Measurements from ENCODE around the gene HIBCH. TPM values are rescaled to one million over a fixed set of nuclear protein-coding genes. Genes with fewer than 3 reads are reported as not detected.
"Not testable (repeated sequence)": the region's sequence is repeated elsewhere in the genome, so short reads cannot be mapped to it uniquely, and the experiment has no call there.

HIBCH gene
- polyA plus RNA-seq, 2 of the 4 experiments (the other 2 are of a cell fraction), result 21.8 to 26.9 TPM

GRCh38 chr2:190280565-190281350, 38.9 kb downstream of the HIBCH start:
- CTCF ChIA-PET, result interaction anchor here (0.9 to 4.9 kb wide), 3 partner anchors 39 to 230 kb away, joined by 3 to 23 read pairs (median 3); partner anchors contain the start of gene HIBCH
- ATAC-seq, result no peak

GRCh38 chr2:190279256-190280134, 40.1 kb downstream of the HIBCH start:
- ChIA-PET CTCF (interaction anchor here (4.9 kb wide), 1 partner anchor 191 kb away, joined by 23 read pairs; no protein-coding TSS in a partner anchor), POLR2A (interaction anchor here (0.6 kb wide), 1 partner anchor 516 kb away, joined by 3 read pairs; no protein-coding TSS in a partner anchor)

More at GRCh38 chr2:190280565-190281350, 38.9 kb downstream of the HIBCH start:
- 94% methylated on average over 5 of the region's 5 CpGs for WGBS (ENCODE audit: missing lambda C conversion rate)
- Histone ChIP-seq H3K4me3 (no peak overlapping the region), H3K4me2 (no peak overlapping the region), H3K4me1 (0 out of 3 replicates have a peak, but pooled peaks cover 3% of the 10 kb centered on the region), H3K27ac (no peak overlapping the region), H3K9me3 (no peaks in the 10 kb centered on the region)
- no peak for FAIRE-seq
- POLR2A ChIA-PET, result no interaction called here
- TF ChIP-seq HOXB5 (CRISPR knock-in tag; IDR thresholded peaks at IDR 0.05) (no peak), HOXB13 (CRISPR knock-in tag; IDR thresholded peaks at IDR 0.05; ENCODE audit: low read depth) (no peak), E2F6 (IDR thresholded peaks at IDR 0.05; ENCODE audit: borderline replicate concordance, low read depth) (no peak), RAD21 (conservative IDR thresholded peaks at IDR 0.05 in 1 of 2, IDR thresholded peaks at IDR 0.05 in 1 of 2) (no peak), EP300 (IDR thresholded peaks at IDR 0.05) (no peak), EHMT2 (IDR thresholded peaks at IDR 0.05; ENCODE audit: low read depth) (no peak), CBX8 (IDR thresholded peaks at IDR 0.05) (no peak), ESRRA (IDR thresholded peaks at IDR 0.05; ENCODE audit: borderline replicate concordance, low read length) (no peak), HOXA7 (CRISPR knock-in tag; IDR thresholded peaks at IDR 0.05) (no peak), HEYL (CRISPR knock-in tag; IDR thresholded peaks at IDR 0.05) (no peak), SREBF2 (IDR thresholded peaks at IDR 0.05) (no peak), POLR2AphosphoS2 (conservative IDR thresholded peaks at IDR 0.05; ENCODE audit: low read length) (no peak), JUNB (IDR thresholded peaks at IDR 0.05) (no peak), FOSL2 (IDR thresholded peaks at IDR 0.05) (no peak), FOSL2 (CRISPR knock-in tag; IDR thresholded peaks at IDR 0.05) (no peak), HES2 (IDR thresholded peaks at IDR 0.05) (no peak), CHD4 (IDR thresholded peaks at IDR 0.05; ENCODE audit: borderline replicate concordance) (no peak), ZC3H11A (IDR thresholded peaks at IDR 0.05) (no peak), CTCF (IDR thresholded peaks at IDR 0.05) (no peak)
- DNase-seq (ENCODE audit: low read depth in 1 of 2, low spot score in 1 of 2), result no peak

More at GRCh38 chr2:190279256-190280134, 40.1 kb downstream of the HIBCH start:
- not testable (repeated sequence) for ATAC-seq; H3K9me3 ChIP-seq; H3K4me1 ChIP-seq; FAIRE-seq; H3K4me3 ChIP-seq; H3K27ac ChIP-seq; DNase-seq (ENCODE audit: low read depth in 1 of 2, low spot score in 1 of 2); H3K4me2 ChIP-seq
- 84% methylated on average over 12 of the region's 12 CpGs for WGBS (ENCODE audit: missing lambda C conversion rate)

Data from A549 (cell line).